SU-DHL-6 (cell line): ENCODE measurements around the gene GOLGA8Q.
"Not testable (repeated sequence)": the region's sequence is repeated elsewhere in the genome, so short reads cannot be mapped to it uniquely, and the experiment has no call there.

Source experiments
- H2AFZ ChIP-seq: fragments of 200-600 bp; sonication (generic); 2 replicates; pipeline ENCODE4 v1.6.1; 2014; ENCODE audit warnings: low read depth, mild to moderate bottlenecking, moderate library complexity, mixed read lengths, antibody characterized with exemption, low read length; ENCODE audit not compliant: severe bottlenecking
- H3F3A ChIP-seq: fragments of 200-600 bp; shearing (Covaris generic); 2 replicates; pipeline ENCODE4 v1.6.0; 2016; ENCODE audit warnings: antibody characterized with exemption, mild to moderate bottlenecking; ENCODE audit not compliant: insufficient read depth
- H3K27ac ChIP-seq: fragments of 200-600 bp; sonication (generic); 2 replicates; pipeline ENCODE4 v1.5.1; 2016; ENCODE audit warnings: low read depth, mild to moderate bottlenecking, low read length, moderate library complexity, mixed read lengths
- H3K27me3 ChIP-seq: fragments of 200-600 bp; sonication (generic), shearing (Covaris generic); 2 replicates; pipeline ENCODE4 v1.6.0; 2014; ENCODE audit warnings: mild to moderate bottlenecking, low read length
- H3K36me3 ChIP-seq: fragments of 200-600 bp; sonication (generic); 2 replicates; pipeline ENCODE4 v1.6.1; 2014; ENCODE audit warnings: mild to moderate bottlenecking, low read length, mixed read lengths
- H3K4me2 ChIP-seq: fragments of 300-600, 200-600 bp; shearing (Covaris generic), sonication (generic); 2 replicates; pipeline ENCODE4 v1.6.0; 2014; ENCODE audit warnings: low read length, low read depth, mild to moderate bottlenecking; ENCODE audit not compliant: poor library complexity, severe bottlenecking
- H3K4me3 ChIP-seq: fragments of 200-600 bp; sonication (generic); 2 replicates; pipeline ENCODE4 v1.5.1; 2014; ENCODE audit warnings: antibody characterized with exemption, low read length, mild to moderate bottlenecking, mixed read lengths; ENCODE audit not compliant: insufficient read depth, poor library complexity, severe bottlenecking
- H3K79me2 ChIP-seq: fragments of 200-600 bp; sonication (generic); 2 replicates; pipeline ENCODE4 v1.6.1; 2014; ENCODE audit warnings: mild to moderate bottlenecking, low read length, moderate library complexity; ENCODE audit not compliant: insufficient read depth
- H3K9ac ChIP-seq: fragments of 200-600 bp; sonication (generic); 2 replicates; pipeline ENCODE4 v1.7.0; 2014; ENCODE audit warnings: mild to moderate bottlenecking, low read length
- H3K9me2 ChIP-seq: fragments of 200-600 bp; sonication (generic); replicated peaks from 2 replicates; pipeline ENCODE4 v1.6.1; 2014; ENCODE audit warnings: low read length; ENCODE audit not compliant: insufficient read depth
- H3K9me3 ChIP-seq: fragments of 200-600 bp; sonication (generic); 2 replicates; pipeline ENCODE4 v1.6.1; 2014; ENCODE audit warnings: low read length, mixed read lengths; ENCODE audit not compliant: insufficient read depth
- H4K20me1 ChIP-seq: fragments of 200-600 bp; sonication (generic); 2 replicates; pipeline ENCODE4 v1.6.1; 2014; ENCODE audit warnings: low read depth, mild to moderate bottlenecking, antibody characterized with exemption, low read length, moderate library complexity, mixed read lengths

The GOLGA8Q gene

GRCh38 chr15:30551750-30552149 lies at the start of gene GOLGA8Q:
Gene GOLGA8Q, plus strand, starts transcription at chr15:30552050. Its CDS starts 28 bp downstream, at chr15:30552078.
- H3K27ac ChIP-seq, H3F3A ChIP-seq, H3K27me3 ChIP-seq, H3K4me3 ChIP-seq, H4K20me1 ChIP-seq, H3K9ac ChIP-seq, H3K9me3 ChIP-seq, H2AFZ ChIP-seq, H3K4me2 ChIP-seq, H3K9me2 ChIP-seq, H3K36me3 ChIP-seq, H3K79me2 ChIP-seq: not testable (repeated sequence)

- not testable (repeated sequence) for H4K20me1 ChIP-seq, H3K27me3 ChIP-seq, H2AFZ ChIP-seq, H3K9me3 ChIP-seq, H3K9me2 ChIP-seq, H3F3A ChIP-seq, H3K4me3 ChIP-seq, H3K36me3 ChIP-seq, H3K4me2 ChIP-seq, H3K79me2 ChIP-seq, H3K27ac ChIP-seq, H3K9ac ChIP-seq
Observed at GRCh38 chr15:30502904-30503781, 48.7 kb upstream of the GOLGA8Q start.

- not testable (repeated sequence) for H3K79me2 ChIP-seq, H3K9me3 ChIP-seq, H3F3A ChIP-seq, H3K9ac ChIP-seq, H3K27me3 ChIP-seq, H3K27ac ChIP-seq, H3K36me3 ChIP-seq, H3K4me2 ChIP-seq, H4K20me1 ChIP-seq, H2AFZ ChIP-seq, H3K9me2 ChIP-seq, H3K4me3 ChIP-seq
Observed at GRCh38 chr15:30504162-30504843, 47.5 kb upstream of the GOLGA8Q start.

GRCh38 chr15:30514545-30514944 lies 37.3 kb upstream of the GOLGA8Q start:
- H3K9me2 ChIP-seq, H3K79me2 ChIP-seq, H2AFZ ChIP-seq, H3K36me3 ChIP-seq, H3F3A ChIP-seq, H3K9ac ChIP-seq, H3K4me2 ChIP-seq, H4K20me1 ChIP-seq, H3K27me3 ChIP-seq, H3K4me3 ChIP-seq, H3K27ac ChIP-seq, H3K9me3 ChIP-seq: not testable (repeated sequence)

- H3K27me3 ChIP-seq, H3K36me3 ChIP-seq, H3F3A ChIP-seq, H3K4me2 ChIP-seq, H4K20me1 ChIP-seq, H3K9me3 ChIP-seq, H2AFZ ChIP-seq, H3K9me2 ChIP-seq, H3K9ac ChIP-seq, H3K79me2 ChIP-seq, H3K4me3 ChIP-seq, H3K27ac ChIP-seq: not testable (repeated sequence)
Observed at GRCh38 chr15:30523453-30524243, 28.2 kb upstream of the GOLGA8Q start.

GRCh38 chr15:30525912-30526311 lies 25.9 kb upstream of the GOLGA8Q start:
- not testable (repeated sequence) for H3K79me2 ChIP-seq, H3K9me3 ChIP-seq, H3K36me3 ChIP-seq, H3K27me3 ChIP-seq, H3K9ac ChIP-seq, H3K4me2 ChIP-seq, H2AFZ ChIP-seq, H4K20me1 ChIP-seq, H3F3A ChIP-seq, H3K27ac ChIP-seq, H3K9me2 ChIP-seq, H3K4me3 ChIP-seq

- H3K9ac ChIP-seq, H3K27ac ChIP-seq, H3K4me2 ChIP-seq, H4K20me1 ChIP-seq, H3K9me3 ChIP-seq, H3K4me3 ChIP-seq, H3K79me2 ChIP-seq, H3K36me3 ChIP-seq, H3K9me2 ChIP-seq, H3F3A ChIP-seq, H2AFZ ChIP-seq, H3K27me3 ChIP-seq: not testable (repeated sequence)
Observed at GRCh38 chr15:30529049-30529448, 22.8 kb upstream of the GOLGA8Q start.
